Measurements from ENCODE around the gene PRG3.

Gene PRG3

GRCh38 chr11:57359896-57360690 is 20.9 kb downstream of the PRG3 start:
- no peak for DNase-seq (ENCODE audit: low read depth)

- no peak for DNase-seq (ENCODE audit: low read depth)
Observed at GRCh38 chr11:57359396-57359795, 21.6 kb downstream of the PRG3 start.

GRCh38 chr11:57358991-57359390 is 22.0 kb downstream of the PRG3 start:
- DNase-seq (ENCODE audit: low read depth), result no peak

GRCh38 chr11:57358543-57358961 is 22.4 kb downstream of the PRG3 start:
- DNase-seq (ENCODE audit: low read depth), result no peak

GRCh38 chr11:57357856-57358255 is 23.1 kb downstream of the PRG3 start:
- no peak for DNase-seq (ENCODE audit: low read depth)

- DNase-seq (ENCODE audit: low read depth), result no peak
Observed at GRCh38 chr11:57357310-57357709, 23.6 kb downstream of the PRG3 start.

GRCh38 chr11:57356268-57356667 is 24.7 kb downstream of the PRG3 start:
- DNase-seq (ENCODE audit: low read depth), result no peak

GRCh38 chr11:57354699-57355098 is 26.3 kb downstream of the PRG3 start:
- no peak for DNase-seq (ENCODE audit: low read depth)

GRCh38 chr11:57353852-57354251 is 27.1 kb downstream of the PRG3 start:
- no peak for DNase-seq (ENCODE audit: low read depth)

- no peak for DNase-seq (ENCODE audit: low read depth)
Observed at GRCh38 chr11:57353446-57353845, 27.5 kb downstream of the PRG3 start.

GRCh38 chr11:57353036-57353435 is 27.9 kb downstream of the PRG3 start:
- DNase-seq (ENCODE audit: low read depth), result no peak

GRCh38 chr11:57349491-57350274 is 31.3 kb downstream of the PRG3 start:
- peak; percentile 37 for DNase-seq (ENCODE audit: low read depth)

- DNase-seq (ENCODE audit: low read depth), result no peak
Observed at GRCh38 chr11:57348636-57349313, 32.2 kb downstream of the PRG3 start.

- DNase-seq (ENCODE audit: low read depth), result no peak
Observed at GRCh38 chr11:57348052-57348451, 32.9 kb downstream of the PRG3 start.

- no peak for DNase-seq (ENCODE audit: low read depth)
Observed at GRCh38 chr11:57347336-57347735, 33.6 kb downstream of the PRG3 start.

GRCh38 chr11:57345555-57346211 is 35.3 kb downstream of the PRG3 start:
- peak; percentile 59 for DNase-seq (ENCODE audit: low read depth)

GRCh38 chr11:57344826-57345225 is 36.1 kb downstream of the PRG3 start:
- DNase-seq (ENCODE audit: low read depth), result no peak

- no peak for DNase-seq (ENCODE audit: low read depth)
Observed at GRCh38 chr11:57343825-57344224, 37.1 kb downstream of the PRG3 start.

GRCh38 chr11:57342702-57343101 is 38.2 kb downstream of the PRG3 start:
- no peak for DNase-seq (ENCODE audit: low read depth)

GRCh38 chr11:57341250-57341808 is 39.6 kb downstream of the PRG3 start:
- DNase-seq (ENCODE audit: low read depth), result no peak

- no peak for DNase-seq (ENCODE audit: low read depth)
Observed at GRCh38 chr11:57340039-57340615, 40.8 kb downstream of the PRG3 start.

All from T follicular helper cell (primary cell).